ENCODE measurements around the gene MTFP1. TPM values are rescaled to one million over a fixed set of nuclear protein-coding genes. Genes with fewer than 3 reads are reported as not detected.
A peak's percentile ranks its signal among the peaks of the same experiment; 100 is the strongest.
"Not testable (repeated sequence)": the region's sequence is repeated elsewhere in the genome, so short reads cannot be mapped to it uniquely, and the experiment has no call there.

The MTFP1 gene
- total RNA-seq, 1 donor from 2014 or later: 19.7 TPM

DNA sequence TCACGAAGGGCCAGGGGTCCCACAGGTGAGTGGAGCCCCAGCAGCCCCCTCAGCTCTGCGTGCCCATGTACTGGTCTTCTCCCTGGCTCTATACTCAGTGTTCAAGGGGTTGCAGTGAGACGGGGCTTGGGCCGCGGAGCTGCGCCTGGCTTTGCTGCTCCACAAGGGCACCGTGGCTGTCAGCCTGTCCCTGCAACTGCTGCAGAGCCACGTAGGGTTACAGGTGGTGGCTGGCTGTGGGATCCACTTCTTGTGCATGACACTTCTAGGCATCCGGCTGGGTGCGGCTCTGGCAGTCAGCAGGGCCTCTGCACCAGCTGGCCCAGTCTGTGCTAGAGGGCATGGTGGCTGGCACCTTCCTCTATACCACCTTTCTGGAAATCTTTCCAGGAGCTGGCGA is 14.3 kb downstream of the MTFP1 start:
- intact Hi-C loops (cut with micrococcal nuclease): no loop called here
- H3K27me3 ChIP-seq (ENCODE audit: low read depth): peaks cover 32% of the 10 kb centered on the region
- H3K9me3 ChIP-seq (replicated peaks): peaks cover 9% of the 10 kb centered on the region
- no peak for DNase-seq
- H3K27ac ChIP-seq (replicated peaks): no peak overlapping the region
- no peaks in the 10 kb centered on the region for H3K4me1 ChIP-seq
- H3K36me3 ChIP-seq: no peaks in the 10 kb centered on the region
- no peak overlapping the region for H3K4me3 ChIP-seq
- TF ChIP-seq, protein P1, sequence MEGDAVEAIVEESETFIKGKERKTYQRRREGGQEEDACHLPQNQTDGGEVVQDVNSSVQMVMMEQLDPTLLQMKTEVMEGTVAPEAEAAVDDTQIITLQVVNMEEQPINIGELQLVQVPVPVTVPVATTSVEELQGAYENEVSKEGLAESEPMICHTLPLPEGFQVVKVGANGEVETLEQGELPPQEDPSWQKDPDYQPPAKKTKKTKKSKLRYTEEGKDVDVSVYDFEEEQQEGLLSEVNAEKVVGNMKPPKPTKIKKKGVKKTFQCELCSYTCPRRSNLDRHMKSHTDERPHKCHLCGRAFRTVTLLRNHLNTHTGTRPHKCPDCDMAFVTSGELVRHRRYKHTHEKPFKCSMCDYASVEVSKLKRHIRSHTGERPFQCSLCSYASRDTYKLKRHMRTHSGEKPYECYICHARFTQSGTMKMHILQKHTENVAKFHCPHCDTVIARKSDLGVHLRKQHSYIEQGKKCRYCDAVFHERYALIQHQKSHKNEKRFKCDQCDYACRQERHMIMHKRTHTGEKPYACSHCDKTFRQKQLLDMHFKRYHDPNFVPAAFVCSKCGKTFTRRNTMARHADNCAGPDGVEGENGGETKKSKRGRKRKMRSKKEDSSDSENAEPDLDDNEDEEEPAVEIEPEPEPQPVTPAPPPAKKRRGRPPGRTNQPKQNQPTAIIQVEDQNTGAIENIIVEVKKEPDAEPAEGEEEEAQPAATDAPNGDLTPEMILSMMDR (IDR thresholded peaks at IDR 0.05; ENCODE audit: borderline replicate concordance): no peak

DNA sequence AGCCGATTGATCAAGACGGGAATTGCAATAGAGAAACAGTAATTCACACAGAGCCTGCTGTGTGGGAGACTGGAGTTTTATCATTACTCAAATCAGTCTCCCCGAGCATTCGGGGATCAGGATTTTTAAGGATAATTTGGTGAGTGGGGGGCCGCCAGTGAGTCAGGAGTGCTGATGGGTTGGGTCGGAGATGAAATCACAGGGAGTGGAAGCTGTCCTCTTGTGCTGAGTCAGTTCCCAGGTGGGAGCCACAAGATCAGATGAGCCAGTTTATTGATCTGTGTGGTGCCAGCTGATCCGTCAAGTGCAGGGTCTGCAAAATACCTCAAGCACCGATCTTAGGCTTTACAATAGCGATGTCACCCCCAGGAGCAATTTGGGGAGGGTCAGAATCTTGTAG is 15.5 kb downstream of the MTFP1 start:
- H3K36me3 ChIP-seq: no peaks in the 10 kb centered on the region
- DNase-seq: no peak
- intact Hi-C loops (cut with micrococcal nuclease): no loop called here

DNA sequence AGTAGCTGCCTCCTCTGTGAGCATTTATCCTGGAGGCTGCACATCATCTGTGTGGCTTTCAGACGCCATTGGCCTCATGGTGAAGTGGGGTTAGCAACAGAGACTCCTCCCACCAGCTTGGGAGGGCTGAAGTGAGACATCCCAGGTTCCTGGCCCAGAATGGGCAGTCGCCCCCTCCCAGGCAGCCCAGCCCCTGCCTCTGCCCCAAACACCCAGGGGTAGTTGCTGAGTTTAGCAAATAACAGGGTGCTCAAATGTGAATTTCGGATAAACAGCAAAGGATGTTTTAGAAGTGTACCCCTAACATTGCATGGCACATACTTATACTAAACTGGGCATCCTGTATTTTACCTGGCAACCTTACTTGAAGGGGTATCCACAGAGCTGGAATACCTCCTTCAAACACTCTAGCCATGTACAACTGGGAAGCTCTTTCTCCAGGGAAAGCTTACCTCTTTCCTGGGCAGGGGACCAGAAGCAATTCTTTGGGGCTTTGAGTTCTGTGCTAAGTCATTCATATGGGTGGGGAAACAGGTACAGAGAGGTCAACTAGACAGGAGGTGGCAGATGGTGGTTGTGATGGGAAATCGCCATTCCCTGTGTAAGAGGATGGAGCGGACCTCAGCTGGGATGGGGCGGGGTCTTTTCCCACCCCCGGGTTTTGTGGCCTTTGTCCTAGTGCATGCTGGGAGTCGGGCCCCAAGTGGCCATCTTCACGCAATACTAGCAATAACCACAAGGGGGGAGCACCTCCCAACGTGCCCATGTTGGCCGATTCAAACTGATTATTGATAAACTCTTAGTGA is 19.3 kb downstream of the MTFP1 start:
- H3K27me3 ChIP-seq (ENCODE audit: low read depth): peaks cover 53% of the 10 kb centered on the region
- no peak overlapping the region for H3K27ac ChIP-seq (replicated peaks)
- H3K4me3 ChIP-seq: no peak overlapping the region
- no peak for DNase-seq
- TF ChIP-seq, protein P1 (IDR thresholded peaks at IDR 0.05; ENCODE audit: borderline replicate concordance): peak; percentile 70
- intact Hi-C loops (cut with micrococcal nuclease): no loop called here
- no peaks in the 10 kb centered on the region for H3K4me1 ChIP-seq
- H3K36me3 ChIP-seq: no peaks in the 10 kb centered on the region
- no peaks in the 10 kb centered on the region for H3K9me3 ChIP-seq (replicated peaks)

More for the DNA sequence above, 15.5 kb downstream of the MTFP1 start:
- H3K9me3 ChIP-seq (replicated peaks): peaks cover under 1% of the 10 kb centered on the region
- H3K4me3 ChIP-seq: no peak overlapping the region
- no peaks in the 10 kb centered on the region for H3K4me1 ChIP-seq
- peaks cover 40% of the 10 kb centered on the region for H3K27me3 ChIP-seq (ENCODE audit: low read depth)
- TF ChIP-seq, protein P1 (IDR thresholded peaks at IDR 0.05; ENCODE audit: borderline replicate concordance): no peak
- H3K27ac ChIP-seq (replicated peaks): no peak overlapping the region

DNA sequence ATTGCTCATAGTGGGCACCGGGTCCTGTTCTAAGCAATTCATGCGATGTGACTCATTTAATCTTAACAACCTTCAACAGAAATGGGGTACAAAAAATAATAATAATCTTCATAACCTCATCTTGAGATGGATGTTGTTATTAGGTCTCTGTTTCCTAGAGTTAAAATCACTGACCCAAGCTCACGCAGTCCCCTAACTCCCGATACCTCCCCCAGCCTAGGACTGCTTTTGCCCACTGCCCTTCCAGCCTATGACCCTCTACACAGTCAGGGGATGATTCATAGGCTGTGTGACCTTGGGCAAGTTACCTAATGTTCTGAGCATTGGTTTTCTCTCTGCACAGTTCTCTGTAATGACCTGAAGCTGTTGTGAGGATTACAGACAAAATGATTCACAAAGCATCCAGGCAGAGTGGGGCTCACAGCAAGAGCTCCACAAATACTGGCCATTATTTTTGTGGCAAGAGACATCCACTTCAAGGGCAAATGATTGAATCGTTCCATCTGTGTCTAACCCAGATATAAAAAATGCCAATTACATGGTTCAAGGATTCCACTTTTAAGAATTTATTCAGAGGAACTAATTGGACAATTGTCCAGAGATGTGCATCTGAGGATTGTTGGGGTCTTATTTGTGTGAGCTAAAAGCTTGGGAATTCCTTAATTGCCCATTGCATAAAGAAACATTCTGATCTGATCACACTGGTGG is 20.0 kb downstream of the MTFP1 start:
- intact Hi-C loops (cut with micrococcal nuclease): no loop called here
- H3K9me3 ChIP-seq (replicated peaks): no peaks in the 10 kb centered on the region
- H3K4me3 ChIP-seq: no peak overlapping the region
- no peak for DNase-seq
- TF ChIP-seq, protein P1 (IDR thresholded peaks at IDR 0.05; ENCODE audit: borderline replicate concordance): peak; percentile 3
- H3K27me3 ChIP-seq (ENCODE audit: low read depth): peaks cover 47% of the 10 kb centered on the region
- no peaks in the 10 kb centered on the region for H3K36me3 ChIP-seq
- H3K27ac ChIP-seq (replicated peaks): no peak overlapping the region
- no peaks in the 10 kb centered on the region for H3K4me1 ChIP-seq

DNA sequence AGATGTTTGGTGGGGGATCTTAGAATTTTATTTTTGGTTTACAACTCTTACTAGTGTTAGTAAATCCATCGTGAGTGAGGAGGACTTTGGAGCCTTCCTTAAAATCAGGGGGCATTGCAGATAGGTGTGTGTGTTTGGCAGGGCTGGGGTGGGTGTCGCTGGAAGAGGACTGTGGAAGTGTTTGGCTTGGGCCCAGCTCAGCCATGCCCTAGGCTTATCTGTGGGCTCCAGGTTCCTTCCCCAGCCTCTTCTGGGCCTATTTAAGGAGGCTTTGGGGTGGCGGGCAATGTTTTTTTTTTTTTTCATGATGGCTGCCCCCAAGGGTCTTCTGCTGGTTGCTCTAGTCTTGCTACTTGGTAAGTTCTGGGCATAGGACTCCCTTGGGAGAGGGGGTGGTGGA is 22.1 kb downstream of the MTFP1 start:
- peaks cover 51% of the 10 kb centered on the region for H3K27me3 ChIP-seq (ENCODE audit: low read depth)
- TF ChIP-seq, protein P1 (IDR thresholded peaks at IDR 0.05; ENCODE audit: borderline replicate concordance): no peak
- no peak overlapping the region for H3K27ac ChIP-seq (replicated peaks)
- intact Hi-C loops (cut with micrococcal nuclease): no loop called here
- DNase-seq: no peak
- H3K9me3 ChIP-seq (replicated peaks): no peaks in the 10 kb centered on the region
- no peaks in the 10 kb centered on the region for H3K36me3 ChIP-seq
- no peak overlapping the region for H3K4me3 ChIP-seq
- H3K4me1 ChIP-seq: no peaks in the 10 kb centered on the region

DNA sequence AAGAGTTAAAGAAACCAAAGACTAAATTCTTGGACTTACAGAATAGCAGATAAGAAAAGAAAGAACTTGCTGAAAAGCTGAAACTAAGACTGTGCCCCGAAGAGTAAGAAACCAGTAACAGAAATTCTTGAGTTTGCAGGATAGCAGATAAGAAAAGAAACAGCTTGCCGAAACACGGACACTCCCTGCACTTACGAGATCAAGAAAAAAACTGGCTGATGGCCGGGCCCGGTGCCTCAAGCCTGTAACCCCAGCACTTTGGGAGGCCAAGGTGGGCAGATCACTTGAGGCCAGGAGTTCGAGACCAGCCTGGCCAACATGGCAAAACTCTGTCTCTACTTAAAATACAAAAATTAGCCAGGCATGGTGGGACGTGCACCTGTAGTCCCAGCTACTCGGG is 25.9 kb downstream of the MTFP1 start:
- intact Hi-C loops (cut with micrococcal nuclease); H3K36me3 ChIP-seq; H3K4me3 ChIP-seq; DNase-seq; H3K27ac ChIP-seq (replicated peaks); H3K4me1 ChIP-seq; H3K9me3 ChIP-seq (replicated peaks): not testable (repeated sequence)
- H3K27me3 ChIP-seq (ENCODE audit: low read depth): peaks cover 60% of the 10 kb centered on the region
